ENCODE results near the gene SUN2. TPM values are rescaled to one million over a fixed set of nuclear protein-coding genes. Genes with fewer than 3 reads are reported as not detected.

SUN2 gene
- total and polyA plus RNA-seq, 4 donors = 58.6 to 220 (median 107) TPM

DNA sequence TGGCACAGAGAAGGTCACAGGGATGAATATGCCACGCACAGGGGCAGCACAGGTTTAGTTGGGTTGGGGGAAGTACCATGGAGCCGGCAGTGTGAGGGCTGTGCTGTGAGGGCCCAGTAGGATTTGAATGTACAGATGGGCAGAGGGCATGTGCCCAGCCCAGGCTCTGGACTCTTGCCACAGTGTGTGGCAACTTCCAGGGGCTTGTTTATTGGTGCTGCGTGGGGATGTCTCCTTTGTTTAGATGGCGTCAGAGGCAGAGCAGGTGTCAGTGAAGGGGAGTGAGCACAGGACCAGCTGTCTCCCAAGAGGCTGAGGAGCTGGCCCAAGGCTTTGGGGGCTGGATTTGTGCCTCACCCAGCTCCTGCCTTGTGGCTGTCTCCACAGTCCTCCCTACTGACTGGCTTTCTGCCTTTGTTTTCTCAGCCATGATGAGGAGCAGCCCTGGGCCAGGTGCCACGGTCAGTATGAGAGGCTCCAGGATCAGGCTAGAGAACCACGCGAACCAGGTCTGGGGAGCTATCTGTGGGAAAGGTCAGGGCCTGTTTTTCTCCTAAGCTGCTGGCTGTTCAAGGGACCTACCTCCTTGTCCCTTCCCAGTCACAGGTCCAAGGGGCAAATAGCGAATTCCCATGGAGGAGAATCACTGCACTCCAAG, 21.9 kb downstream of the SUN2 start:
- Histone ChIP-seq H3K27me3 (ENCODE audit: control insufficient read depth in 3 of 3, insufficient read depth in 3 of 3, low read length in 2 of 3) (no peaks in the 10 kb centered on the region), H3K27ac (ENCODE audit: low read depth in 1 of 2, low read length in 1 of 2) (peak overlapping the region; percentile 21 to 40), H3K4me3 (no peak overlapping the region), H3K36me3 (ENCODE audit: control insufficient read depth in 4 of 4, insufficient read depth in 4 of 4, low read length in 4 of 4) (peaks cover 10 to 79% (median 39%) of the 10 kb centered on the region in 4 donors), H3K9ac (ENCODE audit: insufficient read depth in 1 of 2, low read length in 2 of 2) (no peak overlapping the region), H3K9me3 (ENCODE audit: control insufficient read depth in 4 of 4, insufficient read depth in 3 of 4, low read length in 3 of 4) (no peaks in the 10 kb centered on the region), H3K4me1 (ENCODE audit: control insufficient read depth in 5 of 5, insufficient read depth in 5 of 5, low read length in 5 of 5) (no peaks in the 10 kb centered on the region)
- TF ChIP-seq, protein P1, sequence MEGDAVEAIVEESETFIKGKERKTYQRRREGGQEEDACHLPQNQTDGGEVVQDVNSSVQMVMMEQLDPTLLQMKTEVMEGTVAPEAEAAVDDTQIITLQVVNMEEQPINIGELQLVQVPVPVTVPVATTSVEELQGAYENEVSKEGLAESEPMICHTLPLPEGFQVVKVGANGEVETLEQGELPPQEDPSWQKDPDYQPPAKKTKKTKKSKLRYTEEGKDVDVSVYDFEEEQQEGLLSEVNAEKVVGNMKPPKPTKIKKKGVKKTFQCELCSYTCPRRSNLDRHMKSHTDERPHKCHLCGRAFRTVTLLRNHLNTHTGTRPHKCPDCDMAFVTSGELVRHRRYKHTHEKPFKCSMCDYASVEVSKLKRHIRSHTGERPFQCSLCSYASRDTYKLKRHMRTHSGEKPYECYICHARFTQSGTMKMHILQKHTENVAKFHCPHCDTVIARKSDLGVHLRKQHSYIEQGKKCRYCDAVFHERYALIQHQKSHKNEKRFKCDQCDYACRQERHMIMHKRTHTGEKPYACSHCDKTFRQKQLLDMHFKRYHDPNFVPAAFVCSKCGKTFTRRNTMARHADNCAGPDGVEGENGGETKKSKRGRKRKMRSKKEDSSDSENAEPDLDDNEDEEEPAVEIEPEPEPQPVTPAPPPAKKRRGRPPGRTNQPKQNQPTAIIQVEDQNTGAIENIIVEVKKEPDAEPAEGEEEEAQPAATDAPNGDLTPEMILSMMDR (IDR thresholded peaks at IDR 0.05; ENCODE audit: control extremely low read depth, extremely low read depth) = no peak
- ATAC-seq (ENCODE audit: insufficient read depth, low FRiP score) (no peak), DNase-seq (no peak)
- 54 to 66% methylated on average over 8 of the region's 8 CpGs for WGBS, 2 donors

DNA sequence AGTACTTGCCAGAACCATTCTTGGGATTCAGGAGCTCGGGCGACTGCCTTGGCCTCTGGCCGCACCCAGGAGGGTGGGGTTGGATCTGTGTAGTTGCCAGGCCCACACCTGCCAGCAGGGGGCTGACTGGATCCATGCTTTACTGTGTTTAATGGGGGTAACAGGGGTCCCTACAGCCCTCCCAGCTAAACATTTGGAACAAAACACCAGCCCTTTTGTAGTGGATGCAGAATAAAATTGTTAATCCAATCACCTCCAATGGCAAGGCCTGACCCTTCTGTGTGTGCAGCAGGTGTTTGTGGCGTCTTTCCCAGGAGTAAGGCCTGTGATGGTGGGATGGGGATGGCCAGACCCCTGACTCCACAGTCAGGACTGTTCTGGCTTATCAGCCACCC, 22.5 kb downstream of the SUN2 start:
- peak overlapping the region in 1 of 2 donors; percentile 40 for H3K27ac ChIP-seq (ENCODE audit: low read depth in 1 of 2, low read length in 1 of 2)
- TF ChIP-seq, protein P1 (IDR thresholded peaks at IDR 0.05; ENCODE audit: control extremely low read depth, extremely low read depth) = peak; percentile 43
- H3K27me3 ChIP-seq (ENCODE audit: control insufficient read depth in 3 of 3, insufficient read depth in 3 of 3, low read length in 2 of 3) = no peaks in the 10 kb centered on the region
- no peaks in the 10 kb centered on the region for H3K4me1 ChIP-seq (ENCODE audit: control insufficient read depth in 5 of 5, insufficient read depth in 5 of 5, low read length in 5 of 5)
- H3K4me3 ChIP-seq = no peak overlapping the region
- no peak overlapping the region for H3K9ac ChIP-seq (ENCODE audit: insufficient read depth in 1 of 2, low read length in 2 of 2)
- WGBS, 2 donors = 37 to 41% methylated on average over 4 of the region's 4 CpGs
- H3K9me3 ChIP-seq (ENCODE audit: control insufficient read depth in 4 of 4, insufficient read depth in 3 of 4, low read length in 3 of 4) = no peaks in the 10 kb centered on the region
- DNase-seq (peak; percentile 21 to 52 (median 24)), ATAC-seq (ENCODE audit: insufficient read depth, low FRiP score) (no peak)
- H3K36me3 ChIP-seq (ENCODE audit: control insufficient read depth in 4 of 4, insufficient read depth in 4 of 4, low read length in 4 of 4) = peaks cover 10 to 78% (median 39%) of the 10 kb centered on the region in 4 donors

DNA sequence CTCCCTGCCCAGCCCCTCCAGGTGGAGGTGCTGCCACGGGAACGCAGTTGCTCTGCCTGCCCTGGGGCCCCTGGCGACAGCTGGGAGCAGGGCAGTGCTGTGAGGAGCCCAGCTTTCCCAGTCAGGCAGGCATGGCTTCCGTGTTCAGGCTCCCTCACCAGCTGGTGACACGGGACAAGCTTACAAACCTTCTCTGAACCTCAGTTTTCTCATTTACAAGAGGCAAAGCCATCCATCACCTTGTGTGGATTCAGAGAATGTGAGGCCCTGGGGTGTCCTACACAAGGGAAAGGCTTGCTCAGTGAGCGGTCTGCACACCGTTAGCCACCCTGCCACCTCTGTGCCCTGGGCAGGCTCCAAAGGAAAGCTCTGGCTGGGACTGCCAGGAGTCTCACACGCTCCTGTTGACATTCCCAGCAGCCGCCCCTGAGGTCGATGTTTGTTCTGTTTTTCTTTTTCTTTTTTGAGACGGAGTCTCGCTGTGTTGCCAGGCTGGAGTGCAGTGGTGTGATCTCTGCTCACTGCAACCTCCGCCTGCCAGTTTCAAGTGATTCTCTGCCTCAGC, 23.5 kb downstream of the SUN2 start:
- TF ChIP-seq, protein P1 (IDR thresholded peaks at IDR 0.05; ENCODE audit: control extremely low read depth, extremely low read depth) = no peak
- no peak for ATAC-seq (ENCODE audit: insufficient read depth, low FRiP score)

More for the DNA sequence above, 23.5 kb downstream of the SUN2 start:
- Histone ChIP-seq H3K4me1 (ENCODE audit: control insufficient read depth in 5 of 5, insufficient read depth in 5 of 5, low read length in 5 of 5) (no peaks in the 10 kb centered on the region), H3K9me3 (ENCODE audit: control insufficient read depth in 4 of 4, insufficient read depth in 3 of 4, low read length in 3 of 4) (no peaks in the 10 kb centered on the region), H3K9ac (ENCODE audit: insufficient read depth in 1 of 2, low read length in 2 of 2) (no peak overlapping the region), H3K27ac (ENCODE audit: low read depth in 1 of 2, low read length in 1 of 2) (peak overlapping the region in 1 of 2 donors; percentile 9), H3K27me3 (ENCODE audit: control insufficient read depth in 3 of 3, insufficient read depth in 3 of 3, low read length in 2 of 3) (no peaks in the 10 kb centered on the region), H3K4me3 (no peak overlapping the region), H3K36me3 (ENCODE audit: control insufficient read depth in 4 of 4, insufficient read depth in 4 of 4, low read length in 4 of 4) (peaks cover 19 to 78% (median 39%) of the 10 kb centered on the region in 4 donors)
- WGBS, 2 donors = 85 to 89% methylated on average over 13 of the region's 13 CpGs
- no peak for DNase-seq
